Neural cell (in vitro differentiated cells): ENCODE measurements around the gene SLIT3. TPM values are rescaled to one million over a fixed set of nuclear protein-coding genes. Genes with fewer than 3 reads are reported as not detected.

Experiments
- H2AFZ ChIP-seq: fragments of 200-600, 300-800 bp; sonication (generic), shearing (Covaris generic); 2 replicates; pipeline ENCODE4 v1.6.0; 2014; ENCODE audit warnings: low read depth, mild to moderate bottlenecking, antibody characterized with exemption, low read length, moderate library complexity
- H3F3A ChIP-seq: fragments of 200-600 bp; shearing (Covaris generic); 2 replicates; pipeline ENCODE4 v1.6.1; 2016; ENCODE audit warnings: mild to moderate bottlenecking, moderate library complexity, mixed read lengths, antibody characterized with exemption, low read length; ENCODE audit not compliant: insufficient read depth, poor library complexity, severe bottlenecking
- H3K27ac ChIP-seq: fragments of 200-600, 300-800 bp; sonication (generic), shearing (Covaris generic); 2 replicates; pipeline ENCODE4 v1.5.1; 2014; ENCODE audit warnings: mild to moderate bottlenecking, low read length, moderate library complexity
- H3K27me3 ChIP-seq: fragments of 300-800, 200-600 bp; sonication (generic), shearing (Covaris generic); 2 replicates; pipeline ENCODE4 v1.6.0; 2014; ENCODE audit warnings: mild to moderate bottlenecking, low read depth, low read length, moderate library complexity; ENCODE audit not compliant: insufficient read depth
- H3K36me3 ChIP-seq: fragments of 300-800, 200-600 bp; sonication (generic), shearing (Covaris generic); 2 replicates; pipeline ENCODE4 v1.5.1; 2014; ENCODE audit warnings: mild to moderate bottlenecking, antibody characterized with exemption, low read length, moderate library complexity; ENCODE audit not compliant: insufficient read depth
- H3K4me2 ChIP-seq: fragments of 300-800, 200-600 bp; sonication (generic), shearing (Covaris generic); 2 replicates; pipeline ENCODE4 v1.6.0; 2014; ENCODE audit warnings: mild to moderate bottlenecking, low read length
- H3K4me3 ChIP-seq: fragments of 300-800, 200-600 bp; sonication (generic), shearing (Covaris generic); 2 replicates; pipeline ENCODE4 v1.5.1; 2014; ENCODE audit warnings: mild to moderate bottlenecking, low read length, moderate library complexity
- H3K79me2 ChIP-seq: fragments of 200-600 bp; shearing (Covaris generic); replicated peaks from 2 replicates; pipeline ENCODE4 v1.6.0; 2014; ENCODE audit warnings: mild to moderate bottlenecking, low read length, moderate library complexity; ENCODE audit not compliant: insufficient read depth
- H3K9ac ChIP-seq: fragments of 300-800, 200-600 bp; sonication (generic), shearing (Covaris generic); 2 replicates; pipeline ENCODE4 v1.6.1; 2016; ENCODE audit warnings: mild to moderate bottlenecking, low read length, mixed read lengths
- H3K9me2 ChIP-seq: fragments of 200-600 bp; shearing (Covaris generic); 2 replicates; pipeline ENCODE4 v1.6.1; 2016; ENCODE audit warnings: mild to moderate bottlenecking, low read length, mixed read lengths; ENCODE audit not compliant: insufficient read depth
- H3K9me3 ChIP-seq: fragments of 200-600, 300-800 bp; sonication (generic), shearing (Covaris generic); 2 replicates; pipeline ENCODE4 v1.6.1; 2016; ENCODE audit warnings: mild to moderate bottlenecking, mixed run types, low read length, moderate library complexity, mixed read lengths
- H4K20me1 ChIP-seq: fragments of 200-600 bp; shearing (Covaris generic); 2 replicates; pipeline ENCODE4 v1.6.1; 2016; ENCODE audit warnings: mild to moderate bottlenecking, mixed run types; ENCODE audit not compliant: insufficient read depth
- CTCF ChIP-seq: fragments of 450-650 bp; IDR thresholded peaks from 2 replicates; pipeline ENCODE4 v1.5.1; 2014; ENCODE audit warnings: antibody characterized with exemption, mild to moderate bottlenecking, moderate library complexity; ENCODE audit not compliant: poor library complexity, severe bottlenecking
- EP300 ChIP-seq: fragments of 450-650 bp; conservative IDR thresholded peaks from 2 replicates; pipeline ENCODE4 v1.6.1; 2014; ENCODE audit warnings: antibody characterized with exemption, mild to moderate bottlenecking, moderate library complexity; ENCODE audit not compliant: poor library complexity, severe bottlenecking
- EZH2 ChIP-seq: fragments of 200-600, 300-800 bp; shearing (Covaris generic), sonication (generic); IDR thresholded peaks from 2 replicates; pipeline ENCODE4 v1.6.1; 2014; ENCODE audit warnings: antibody characterized with exemption, low read length, borderline replicate concordance, mild to moderate bottlenecking; ENCODE audit not compliant: insufficient read depth, poor library complexity, severe bottlenecking
- MXI1 ChIP-seq: fragments of 450-650 bp; conservative IDR thresholded peaks from 2 replicates; pipeline ENCODE4 v1.6.1; 2014; ENCODE audit warnings: antibody characterized with exemption, mild to moderate bottlenecking; ENCODE audit not compliant: poor library complexity, severe bottlenecking
- POLR2AphosphoS5 ChIP-seq: IDR thresholded peaks from 2 replicates; pipeline ENCODE4 v1.6.1; 2012
- RAD21 ChIP-seq: fragments of 450-650 bp; conservative IDR thresholded peaks from 2 replicates; pipeline ENCODE4 v1.6.1; 2014; ENCODE audit warnings: antibody characterized with exemption, mild to moderate bottlenecking, moderate library complexity
- REST ChIP-seq: IDR thresholded peaks from 2 replicates; pipeline ENCODE4 v1.6.1; 2012; ENCODE audit warnings: borderline replicate concordance
- SMC3 ChIP-seq: fragments of 450-650 bp; conservative IDR thresholded peaks from 2 replicates; pipeline ENCODE4 v1.6.1; 2014; ENCODE audit warnings: antibody characterized with exemption, mild to moderate bottlenecking, moderate library complexity; ENCODE audit not compliant: poor library complexity
- TAF1 ChIP-seq: IDR thresholded peaks from 2 replicates; pipeline ENCODE4 v1.6.1; 2012; ENCODE audit warnings: low read depth
- polyA plus RNA-seq: library from polyadenylated mRNA; depleted of rRNA; stranded (reverse); fragments of >200 nt; gene quantifications from 2 replicates; pipeline ENCODE4 v1.2.3, GENCODE V29; 2014

SLIT3 gene
- polyA plus RNA-seq, 1 donor from 2014 or later, result 1.2 TPM

GRCh38 chr5:168988699-168989098, 312.2 kb downstream of the SLIT3 start:
- Histone ChIP-seq H2AFZ (no peak overlapping the region), H3K79me2 (no peaks in the 10 kb centered on the region), H3F3A (no peaks in the 10 kb centered on the region), H3K27me3 (peaks cover 10% of the 10 kb centered on the region), H3K4me3 (no peak overlapping the region), H3K36me3 (no peaks in the 10 kb centered on the region), H3K27ac (no peak overlapping the region), H3K9me2 (no peaks in the 10 kb centered on the region), H3K9me3 (no peaks in the 10 kb centered on the region), H3K9ac (no peak overlapping the region), H4K20me1 (no peaks in the 10 kb centered on the region), H3K4me2 (no peak overlapping the region)
- TF ChIP-seq TAF1 (no peak), EZH2 (no peak), SMC3 (no peak), POLR2AphosphoS5 (no peak), MXI1 (no peak), CTCF (no peak), REST (no peak), RAD21 (no peak), EP300 (no peak)

GRCh38 chr5:168987543-168988300, 313.2 kb downstream of the SLIT3 start:
- H3K79me2 ChIP-seq, result no peaks in the 10 kb centered on the region
- no peak overlapping the region for H3K4me2 ChIP-seq
- H3K36me3 ChIP-seq, result no peaks in the 10 kb centered on the region
- no peaks in the 10 kb centered on the region for H3F3A ChIP-seq
- H3K9me3 ChIP-seq, result no peaks in the 10 kb centered on the region
- H4K20me1 ChIP-seq, result no peaks in the 10 kb centered on the region
- H3K27ac ChIP-seq, result no peak overlapping the region
- no peaks in the 10 kb centered on the region for H3K9me2 ChIP-seq
- no peak overlapping the region for H3K4me3 ChIP-seq
- TF ChIP-seq EZH2 (no peak), TAF1 (no peak), POLR2AphosphoS5 (no peak), SMC3 (peak; percentile 98), RAD21 (peak; percentile 96), CTCF (peak; percentile 96), EP300 (no peak), REST (no peak), MXI1 (no peak)
- H3K27me3 ChIP-seq, result peaks cover 10% of the 10 kb centered on the region
- H2AFZ ChIP-seq, result no peak overlapping the region
- no peak overlapping the region for H3K9ac ChIP-seq
